ENCODE measurements around the gene NFILZ.
"Not testable (repeated sequence)": the region's sequence is repeated elsewhere in the genome, so short reads cannot be mapped to it uniquely, and the experiment has no call there.

The NFILZ gene

GRCh38 chr19:8629184-8629583, 1.2 kb upstream of the NFILZ start:
- DNase-seq (ENCODE audit: low read depth): no peak
- H3K4me3 ChIP-seq (ENCODE audit: control insufficient read depth, low read depth, low read length): no peak overlapping the region
- TF ChIP-seq CTCF (IDR thresholded peaks at IDR 0.05; ENCODE audit: control insufficient read depth, insufficient read depth, low read depth, low read length, missing control alignments): no peak

- TF ChIP-seq CTCF (IDR thresholded peaks at IDR 0.05; ENCODE audit: control insufficient read depth, insufficient read depth, low read depth, low read length, missing control alignments): no peak
- H3K4me3 ChIP-seq (ENCODE audit: control insufficient read depth, low read depth, low read length): no peak overlapping the region
- DNase-seq (ENCODE audit: low read depth): no peak
Observed at GRCh38 chr19:8630796-8631424, 477 bp downstream of the NFILZ start.

- no peak for DNase-seq (ENCODE audit: low read depth)
- H3K4me3 ChIP-seq (ENCODE audit: control insufficient read depth, low read depth, low read length): no peak overlapping the region
- no peak for TF ChIP-seq CTCF (IDR thresholded peaks at IDR 0.05; ENCODE audit: control insufficient read depth, insufficient read depth, low read depth, low read length, missing control alignments)
Observed at GRCh38 chr19:8631425-8631819, 989 bp downstream of the NFILZ start.

GRCh38 chr19:8635422-8635821, 5.0 kb downstream of the NFILZ start:
- TF ChIP-seq CTCF (IDR thresholded peaks at IDR 0.05; ENCODE audit: control insufficient read depth, insufficient read depth, low read depth, low read length, missing control alignments): no peak
- no peak for DNase-seq (ENCODE audit: low read depth)
- H3K4me3 ChIP-seq (ENCODE audit: control insufficient read depth, low read depth, low read length): no peak overlapping the region

- H3K4me3 ChIP-seq (ENCODE audit: control insufficient read depth, low read depth, low read length); DNase-seq (ENCODE audit: low read depth): not testable (repeated sequence)
Observed at GRCh38 chr19:8637070-8637469, 6.6 kb downstream of the NFILZ start.

- H3K4me3 ChIP-seq (ENCODE audit: control insufficient read depth, low read depth, low read length): no peak overlapping the region
- TF ChIP-seq CTCF (IDR thresholded peaks at IDR 0.05; ENCODE audit: control insufficient read depth, insufficient read depth, low read depth, low read length, missing control alignments): no peak
- DNase-seq (ENCODE audit: low read depth): peak; percentile 57
Observed at GRCh38 chr19:8638078-8638619, 7.7 kb downstream of the NFILZ start.

- TF ChIP-seq CTCF (IDR thresholded peaks at IDR 0.05; ENCODE audit: control insufficient read depth, insufficient read depth, low read depth, low read length, missing control alignments): no peak
- DNase-seq (ENCODE audit: low read depth): no peak
- H3K4me3 ChIP-seq (ENCODE audit: control insufficient read depth, low read depth, low read length): no peak overlapping the region
Observed at GRCh38 chr19:8639821-8640401, 9.5 kb downstream of the NFILZ start.

Measured in AG09309 (cell line).